Loucy (cell line): Measurements from ENCODE around the gene ZNF48.

ENCODE experiments used
- H2AFZ ChIP-seq: fragments of 200-600 bp; sonication (generic); 2 replicates; pipeline ENCODE4 v1.6.0; 2016; ENCODE audit warnings: antibody characterized with exemption, mild to moderate bottlenecking, low read length, moderate library complexity
- H3F3A ChIP-seq: fragments of 200-600 bp; 2 replicates; pipeline ENCODE4 v1.6.0; 2016; ENCODE audit warnings: antibody characterized with exemption, low read depth, mild to moderate bottlenecking
- H3K27me3 ChIP-seq: fragments of 200-600 bp; sonication (generic); 2 replicates; pipeline ENCODE4 v1.6.1; 2014; ENCODE audit warnings: low read length, mild to moderate bottlenecking; ENCODE audit not compliant: insufficient read depth, poor library complexity, severe bottlenecking
- H3K36me3 ChIP-seq: fragments of 200-600 bp; sonication (generic); 2 replicates; pipeline ENCODE4 v1.6.1; 2016; ENCODE audit warnings: low read length; ENCODE audit not compliant: insufficient read depth
- H3K4me1 ChIP-seq: fragments of 200-600 bp; sonication (generic); 2 replicates; pipeline ENCODE4 v1.5.1; 2014; ENCODE audit warnings: low read length, mild to moderate bottlenecking; ENCODE audit not compliant: insufficient read depth, poor library complexity, severe bottlenecking
- H3K4me2 ChIP-seq: fragments of 200-600 bp; sonication (generic); 2 replicates; pipeline ENCODE4 v1.6.0; 2014; ENCODE audit warnings: antibody characterized with exemption, low read length, low read depth, mild to moderate bottlenecking; ENCODE audit not compliant: poor library complexity, severe bottlenecking
- H3K4me3 ChIP-seq: fragments of 200-600 bp; sonication (generic); 2 replicates; pipeline ENCODE4 v1.5.1; 2014; ENCODE audit warnings: low read length, mild to moderate bottlenecking, mixed read lengths; ENCODE audit not compliant: poor library complexity, severe bottlenecking
- H3K79me2 ChIP-seq: fragments of 200-600 bp; sonication (generic); 2 replicates; pipeline ENCODE4 v1.6.1; 2014; ENCODE audit warnings: low read length; ENCODE audit not compliant: insufficient read depth
- H3K9ac ChIP-seq: fragments of 200-600 bp; sonication (generic); 2 replicates; pipeline ENCODE4 v1.6.0; 2014; ENCODE audit warnings: mild to moderate bottlenecking, low read depth, low read length, moderate library complexity; ENCODE audit not compliant: poor library complexity, severe bottlenecking
- H3K9me2 ChIP-seq: fragments of 200-600 bp; sonication (generic); replicated peaks from 2 replicates; pipeline ENCODE4 v1.6.1; 2016; ENCODE audit warnings: low read depth, low read length, mixed read lengths
- H3K9me3 ChIP-seq: fragments of 200-600 bp; sonication (generic); 2 replicates; pipeline ENCODE4 v1.6.1; 2014; ENCODE audit warnings: mild to moderate bottlenecking, antibody characterized with exemption, low read length, low read depth; ENCODE audit not compliant: insufficient read depth
- H4K20me1 ChIP-seq: fragments of 200-600 bp; sonication (generic); 2 replicates; pipeline ENCODE4 v1.6.0; 2014; ENCODE audit warnings: antibody characterized with exemption, low read length, mild to moderate bottlenecking; ENCODE audit not compliant: insufficient read depth, poor library complexity, severe bottlenecking
- EZH2phosphoT487 ChIP-seq: fragments of 200-600 bp; IDR thresholded peaks from 2 replicates; pipeline ENCODE4 v1.6.1; 2018; ENCODE audit warnings: antibody characterized with exemption, mild to moderate bottlenecking, moderate library complexity, borderline replicate concordance
- TF ChIP-seq, protein P1 (sequence below): fragments of 200-600 bp; sonication (generic); conservative IDR thresholded peaks from 2 replicates; pipeline ENCODE4 v1.5.1; 2014; ENCODE audit warnings: mild to moderate bottlenecking, antibody characterized with exemption, low read length

ZNF48 gene

DNA sequence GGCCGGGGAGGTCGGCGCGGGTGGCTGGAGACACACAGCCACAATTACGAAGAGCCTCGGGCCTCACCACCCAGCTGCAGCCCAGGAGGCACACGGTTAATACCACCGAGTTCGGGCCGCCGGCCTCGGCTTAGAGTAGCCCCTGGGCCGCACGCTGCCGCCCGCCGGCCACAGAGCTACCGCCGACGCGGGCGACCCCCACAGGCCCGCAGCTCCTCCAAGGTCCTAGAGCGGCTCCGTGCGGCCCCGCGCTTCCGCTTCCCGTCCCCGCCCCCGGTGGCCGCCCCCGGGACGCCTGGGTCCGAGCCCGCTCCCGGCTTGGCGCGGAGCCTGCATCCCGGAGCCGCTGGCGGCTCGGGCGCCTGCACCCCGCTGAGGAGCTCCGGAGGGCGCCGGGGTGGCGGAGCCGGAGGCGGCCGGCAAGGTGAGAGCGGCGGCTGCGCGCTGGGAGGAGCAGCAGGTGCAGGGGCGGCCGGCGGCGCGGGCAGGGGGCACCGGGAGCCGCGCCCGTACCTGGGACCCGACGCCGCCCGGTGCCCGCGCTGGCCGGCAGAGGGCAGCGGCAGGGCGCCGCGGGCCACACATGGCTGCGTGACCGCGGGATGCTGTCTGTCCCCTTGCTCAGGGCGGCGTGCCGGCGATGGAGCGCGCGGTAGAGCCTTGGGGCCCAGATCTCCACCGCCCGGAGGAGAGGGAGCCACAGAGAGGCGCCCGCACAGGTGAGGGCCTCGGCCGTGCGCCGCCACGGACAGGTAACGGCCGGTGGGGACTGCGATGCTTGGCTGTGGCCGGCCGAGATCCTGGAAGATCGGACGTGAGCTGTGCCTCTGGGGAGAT lies at the start of gene ZNF48:
TSS of gene ZNF48 (plus strand) at position 266 of the 837 bp plus-strand sequence. CDS start at position 641, 375 bp downstream.
- Histone ChIP-seq H3K4me2 (peak within 1 kb of the TSS; percentile 100), H3K79me2 (peaks cover 45% of the 10 kb centered on the region), H3K9ac (peak within 1 kb of the TSS; percentile 89), H4K20me1 (peaks cover 17% of the 10 kb centered on the region), H3K4me3 (peak within 1 kb of the TSS; percentile 99), H3K9me3 (no peaks in the 10 kb centered on the region), H3K27me3 (no peaks in the 10 kb centered on the region), H3K36me3 (peaks cover 8% of the 10 kb centered on the region; the same call in 1 of the 2 replicates), H3F3A (peaks cover 14% of the 10 kb centered on the region), H3K9me2 (no peaks in the 10 kb centered on the region), H2AFZ (peak within 1 kb of the TSS; percentile 98), H3K4me1 (peaks cover 51% of the 10 kb centered on the region)
- TF ChIP-seq, protein P1, sequence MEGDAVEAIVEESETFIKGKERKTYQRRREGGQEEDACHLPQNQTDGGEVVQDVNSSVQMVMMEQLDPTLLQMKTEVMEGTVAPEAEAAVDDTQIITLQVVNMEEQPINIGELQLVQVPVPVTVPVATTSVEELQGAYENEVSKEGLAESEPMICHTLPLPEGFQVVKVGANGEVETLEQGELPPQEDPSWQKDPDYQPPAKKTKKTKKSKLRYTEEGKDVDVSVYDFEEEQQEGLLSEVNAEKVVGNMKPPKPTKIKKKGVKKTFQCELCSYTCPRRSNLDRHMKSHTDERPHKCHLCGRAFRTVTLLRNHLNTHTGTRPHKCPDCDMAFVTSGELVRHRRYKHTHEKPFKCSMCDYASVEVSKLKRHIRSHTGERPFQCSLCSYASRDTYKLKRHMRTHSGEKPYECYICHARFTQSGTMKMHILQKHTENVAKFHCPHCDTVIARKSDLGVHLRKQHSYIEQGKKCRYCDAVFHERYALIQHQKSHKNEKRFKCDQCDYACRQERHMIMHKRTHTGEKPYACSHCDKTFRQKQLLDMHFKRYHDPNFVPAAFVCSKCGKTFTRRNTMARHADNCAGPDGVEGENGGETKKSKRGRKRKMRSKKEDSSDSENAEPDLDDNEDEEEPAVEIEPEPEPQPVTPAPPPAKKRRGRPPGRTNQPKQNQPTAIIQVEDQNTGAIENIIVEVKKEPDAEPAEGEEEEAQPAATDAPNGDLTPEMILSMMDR, result peak; percentile 30
- TF ChIP-seq EZH2phosphoT487, result no peak

DNA sequence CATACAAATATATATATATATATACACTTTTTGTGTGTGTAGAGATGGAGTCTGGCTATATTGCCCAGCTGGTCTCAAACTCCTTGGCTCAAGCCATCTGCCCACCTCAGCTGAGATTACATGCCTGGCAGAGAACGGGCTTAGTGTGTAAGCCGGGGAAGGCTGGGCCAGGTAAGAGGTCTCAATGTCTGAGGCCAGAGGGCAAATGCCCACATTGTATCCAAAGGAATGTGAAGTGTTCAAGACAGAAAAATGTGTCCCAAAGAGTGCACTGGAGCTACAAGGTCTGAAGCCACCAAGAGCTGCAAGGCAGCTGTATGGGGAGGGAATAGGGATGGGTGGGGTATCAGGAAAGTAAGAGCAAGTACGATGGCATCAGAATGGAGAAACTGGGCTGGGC lies 48.9 kb upstream of the ZNF48 start:
- TF ChIP-seq EZH2phosphoT487, result no peak
- TF ChIP-seq, protein P1, result no peak
- Histone ChIP-seq H3K4me2 (no peak overlapping the region), H3K4me1 (peaks cover 18% of the 10 kb centered on the region), H3F3A (peaks cover 5% of the 10 kb centered on the region; the same call in 1 of the 2 replicates), H3K79me2 (peaks cover under 1% of the 10 kb centered on the region; the same call in 1 of the 2 replicates), H3K9me2 (no peaks in the 10 kb centered on the region), H4K20me1 (no peaks in the 10 kb centered on the region), H3K4me3 (no peak overlapping the region), H3K27me3 (no peaks in the 10 kb centered on the region), H3K9ac (no peak overlapping the region), H3K9me3 (no peaks in the 10 kb centered on the region), H2AFZ (no peak overlapping the region), H3K36me3 (peaks cover 7% of the 10 kb centered on the region; the same call in 1 of the 2 replicates)

DNA sequence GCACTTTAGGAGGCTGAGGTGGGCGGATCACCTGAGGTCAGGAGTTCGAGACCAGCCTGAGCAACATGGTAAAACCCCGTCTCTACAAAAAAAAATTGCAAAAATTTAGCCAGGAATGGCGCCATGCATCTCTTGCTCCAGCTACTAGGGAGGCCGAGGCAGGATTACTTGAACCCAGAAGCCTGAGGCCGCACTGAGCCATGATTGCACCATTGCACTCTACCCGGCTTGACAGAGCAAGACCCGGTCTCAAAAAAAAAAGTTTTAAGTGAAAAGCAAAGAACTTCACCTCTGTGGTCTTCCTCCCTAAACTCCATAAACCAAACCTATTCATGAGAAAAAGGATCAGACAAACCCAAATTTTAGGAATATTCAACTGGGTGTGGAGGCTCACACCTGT lies 47.1 kb upstream of the ZNF48 start:
- Histone ChIP-seq H3K4me3 (no peak overlapping the region), H3K4me1 (peaks cover 18% of the 10 kb centered on the region), H3K9ac (no peak overlapping the region), H3K27me3 (no peaks in the 10 kb centered on the region), H3K9me3 (no peaks in the 10 kb centered on the region), H3F3A (peaks cover 5% of the 10 kb centered on the region; the same call in 1 of the 2 replicates), H3K36me3 (peaks cover 19% of the 10 kb centered on the region; the same call in 1 of the 2 replicates), H3K9me2 (no peaks in the 10 kb centered on the region), H3K4me2 (no peak overlapping the region), H3K79me2 (peaks cover 19% of the 10 kb centered on the region), H2AFZ (no peak overlapping the region), H4K20me1 (peaks cover under 1% of the 10 kb centered on the region)
- no peak for TF ChIP-seq EZH2phosphoT487
- TF ChIP-seq, protein P1, result no peak
